ENCODE data around the gene SLC17A7. TPM values are rescaled to one million over a fixed set of nuclear protein-coding genes. Genes with fewer than 3 reads are reported as not detected.

The SLC17A7 gene
- total RNA-seq, 1 experiment from 2014 or later = 1.8 TPM

- Histone ChIP-seq H3K79me2 (ENCODE audit: insufficient read depth, low read length) (no peaks in the 10 kb centered on the region), H3K4me3 (replicated peaks in 1 of 2; ENCODE audit: low read depth in 1 of 2, low read length in 2 of 2) (no peak overlapping the region), H3K9ac (ENCODE audit: low read length) (no peak overlapping the region), H3K27me3 (ENCODE audit: insufficient read depth, low read length) (peaks cover 21% of the 10 kb centered on the region), H2AFZ (ENCODE audit: low read depth, low read length, poor library complexity, severe bottlenecking) (no peak overlapping the region), H3K4me1 (ENCODE audit: control insufficient read depth in 1 of 2, insufficient read depth in 2 of 2, low read length in 2 of 2) (peaks cover 7 to 28% of the 10 kb centered on the region in 2 experiments; a peak in 3 of 4 replicates), H3K36me3 (ENCODE audit: control insufficient read depth in 1 of 2, insufficient read depth in 2 of 2, low read length in 2 of 2) (no peaks in the 10 kb centered on the region), H3K9me2 (ENCODE audit: insufficient read depth) (no peaks in the 10 kb centered on the region), H3K9me3 (ENCODE audit: control insufficient read depth in 1 of 2, insufficient read depth in 1 of 2, low read depth in 1 of 2, low read length in 2 of 2) (no peaks in the 10 kb centered on the region), H3K27ac (ENCODE audit: low read depth, low read length) (no peak overlapping the region), H3K4me2 (ENCODE audit: low read length) (no peak overlapping the region), H4K20me1 (ENCODE audit: insufficient read depth) (no peaks in the 10 kb centered on the region)
- no peak for DNase-seq (ENCODE audit: low read depth, low spot score)
- RAD21 ChIA-PET (ENCODE audit: low non-redundant PET in 1 of 2, low total read pairs in 2 of 2, uncharacterized antibody in 2 of 2, unreplicated experiment in 2 of 2) = no interaction called here
- TF ChIP-seq RAD21 (IDR thresholded peaks at IDR 0.05; ENCODE audit: low read depth) (no peak), ATF3 (IDR thresholded peaks at IDR 0.05) (no peak), POLR2A (IDR thresholded peaks at IDR 0.05; ENCODE audit: borderline replicate concordance, extremely low read depth, insufficient read depth, insufficient read length) (no peak), EGR1 (IDR thresholded peaks at IDR 0.05; ENCODE audit: low read depth) (no peak), TCF7L2 (IDR thresholded peaks at IDR 0.05; ENCODE audit: borderline replicate concordance, extremely low read depth, insufficient read depth, insufficient read length) (no peak), ZNF274 (IDR thresholded peaks at IDR 0.05; ENCODE audit: low read depth, low read length) (no peak), ELF1 (IDR thresholded peaks at IDR 0.05; ENCODE audit: borderline replicate concordance, low read depth) (no peak), CBX3 (IDR thresholded peaks at IDR 0.05; ENCODE audit: low read depth) (no peak), EZH2phosphoT487 (IDR thresholded peaks at IDR 0.05; ENCODE audit: borderline replicate concordance) (no peak)
- TF ChIP-seq, protein P1, sequence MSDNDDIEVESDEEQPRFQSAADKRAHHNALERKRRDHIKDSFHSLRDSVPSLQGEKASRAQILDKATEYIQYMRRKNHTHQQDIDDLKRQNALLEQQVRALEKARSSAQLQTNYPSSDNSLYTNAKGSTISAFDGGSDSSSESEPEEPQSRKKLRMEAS (IDR thresholded peaks at IDR 0.05) = no peak
- TF ChIP-seq, protein P2, sequence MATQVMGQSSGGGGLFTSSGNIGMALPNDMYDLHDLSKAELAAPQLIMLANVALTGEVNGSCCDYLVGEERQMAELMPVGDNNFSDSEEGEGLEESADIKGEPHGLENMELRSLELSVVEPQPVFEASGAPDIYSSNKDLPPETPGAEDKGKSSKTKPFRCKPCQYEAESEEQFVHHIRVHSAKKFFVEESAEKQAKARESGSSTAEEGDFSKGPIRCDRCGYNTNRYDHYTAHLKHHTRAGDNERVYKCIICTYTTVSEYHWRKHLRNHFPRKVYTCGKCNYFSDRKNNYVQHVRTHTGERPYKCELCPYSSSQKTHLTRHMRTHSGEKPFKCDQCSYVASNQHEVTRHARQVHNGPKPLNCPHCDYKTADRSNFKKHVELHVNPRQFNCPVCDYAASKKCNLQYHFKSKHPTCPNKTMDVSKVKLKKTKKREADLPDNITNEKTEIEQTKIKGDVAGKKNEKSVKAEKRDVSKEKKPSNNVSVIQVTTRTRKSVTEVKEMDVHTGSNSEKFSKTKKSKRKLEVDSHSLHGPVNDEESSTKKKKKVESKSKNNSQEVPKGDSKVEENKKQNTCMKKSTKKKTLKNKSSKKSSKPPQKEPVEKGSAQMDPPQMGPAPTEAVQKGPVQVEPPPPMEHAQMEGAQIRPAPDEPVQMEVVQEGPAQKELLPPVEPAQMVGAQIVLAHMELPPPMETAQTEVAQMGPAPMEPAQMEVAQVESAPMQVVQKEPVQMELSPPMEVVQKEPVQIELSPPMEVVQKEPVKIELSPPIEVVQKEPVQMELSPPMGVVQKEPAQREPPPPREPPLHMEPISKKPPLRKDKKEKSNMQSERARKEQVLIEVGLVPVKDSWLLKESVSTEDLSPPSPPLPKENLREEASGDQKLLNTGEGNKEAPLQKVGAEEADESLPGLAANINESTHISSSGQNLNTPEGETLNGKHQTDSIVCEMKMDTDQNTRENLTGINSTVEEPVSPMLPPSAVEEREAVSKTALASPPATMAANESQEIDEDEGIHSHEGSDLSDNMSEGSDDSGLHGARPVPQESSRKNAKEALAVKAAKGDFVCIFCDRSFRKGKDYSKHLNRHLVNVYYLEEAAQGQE (IDR thresholded peaks at IDR 0.05; ENCODE audit: low read depth) = no peak
- intact Hi-C loops (cut with micrococcal nuclease) = no loop called here
- CTCF ChIA-PET = no interaction called here
- BruUV-seq (replicated peaks) = no TSS peak
- no peak for ATAC-seq
- POLR2A ChIA-PET = interaction anchor here (0.8 kb wide), 1 partner anchor 12 kb away, joined by 3 read pairs; no protein-coding TSS in a partner anchor
Measured at GRCh38 chr19:49439836-49440235, 1.5 kb downstream of the SLC17A7 start.
